OCI-LY1 (cell line): Measurements from ENCODE around the gene RAB24.

Experiments used
- EZH2 ChIP-seq: fragments of 200-600 bp; sonication (generic), shearing (Covaris generic); IDR thresholded peaks from 2 replicates; pipeline ENCODE4 v1.8.0; 2017; ENCODE audit warnings: borderline replicate concordance, mixed run types, mild to moderate bottlenecking, antibody characterized with exemption, low read length, moderate library complexity, mixed read lengths
- TF ChIP-seq, protein P1 (sequence below): fragments of 200-600 bp; sonication (generic), shearing (Covaris generic); IDR thresholded peaks from 2 replicates; pipeline ENCODE4 v1.5.1; 2017; ENCODE audit warnings: mild to moderate bottlenecking, antibody characterized with exemption, low read length, moderate library complexity, mixed read lengths

DNA sequence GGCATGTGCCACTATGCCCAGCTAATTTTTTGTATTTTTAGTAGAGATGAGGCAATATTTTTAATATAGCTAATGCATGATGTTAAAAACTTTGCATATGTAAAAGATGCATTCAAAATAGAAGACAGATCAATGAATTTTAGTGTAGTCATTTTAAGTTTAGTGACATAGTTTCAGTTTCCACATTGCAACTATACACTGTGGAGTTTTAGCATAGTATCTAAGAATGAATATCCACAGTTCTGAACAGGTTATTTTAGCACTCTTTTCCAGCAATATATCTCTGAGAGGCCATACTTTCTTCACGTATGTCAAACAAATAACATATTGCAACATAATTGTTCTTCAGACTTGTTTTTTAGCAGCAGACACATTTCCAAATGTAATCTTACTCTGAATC, 39.3 kb downstream of the RAB24 start:
- TF ChIP-seq, protein P1, sequence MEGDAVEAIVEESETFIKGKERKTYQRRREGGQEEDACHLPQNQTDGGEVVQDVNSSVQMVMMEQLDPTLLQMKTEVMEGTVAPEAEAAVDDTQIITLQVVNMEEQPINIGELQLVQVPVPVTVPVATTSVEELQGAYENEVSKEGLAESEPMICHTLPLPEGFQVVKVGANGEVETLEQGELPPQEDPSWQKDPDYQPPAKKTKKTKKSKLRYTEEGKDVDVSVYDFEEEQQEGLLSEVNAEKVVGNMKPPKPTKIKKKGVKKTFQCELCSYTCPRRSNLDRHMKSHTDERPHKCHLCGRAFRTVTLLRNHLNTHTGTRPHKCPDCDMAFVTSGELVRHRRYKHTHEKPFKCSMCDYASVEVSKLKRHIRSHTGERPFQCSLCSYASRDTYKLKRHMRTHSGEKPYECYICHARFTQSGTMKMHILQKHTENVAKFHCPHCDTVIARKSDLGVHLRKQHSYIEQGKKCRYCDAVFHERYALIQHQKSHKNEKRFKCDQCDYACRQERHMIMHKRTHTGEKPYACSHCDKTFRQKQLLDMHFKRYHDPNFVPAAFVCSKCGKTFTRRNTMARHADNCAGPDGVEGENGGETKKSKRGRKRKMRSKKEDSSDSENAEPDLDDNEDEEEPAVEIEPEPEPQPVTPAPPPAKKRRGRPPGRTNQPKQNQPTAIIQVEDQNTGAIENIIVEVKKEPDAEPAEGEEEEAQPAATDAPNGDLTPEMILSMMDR: no peak
- no peak for TF ChIP-seq EZH2
